Measurements from ENCODE around the gene SMCR8.
"Not testable (repeated sequence)": the region's sequence is repeated elsewhere in the genome, so short reads cannot be mapped to it uniquely, and the experiment has no call there.

SMCR8 gene

GRCh38 chr17:18281788-18282187 is 33.3 kb upstream of the SMCR8 start:
- peaks cover 69% of the 10 kb centered on the region for H3K36me3 ChIP-seq (ENCODE audit: control insufficient read depth, insufficient read depth, low read length)
- H3K27me3 ChIP-seq (ENCODE audit: control insufficient read depth, insufficient read depth, low read length, poor library complexity, severe bottlenecking): no peaks in the 10 kb centered on the region
- no peaks in the 10 kb centered on the region for H3K4me1 ChIP-seq (ENCODE audit: control insufficient read depth, insufficient read depth, low read length)
- H3K4me3 ChIP-seq (ENCODE audit: insufficient read depth, low read depth, low read length): no peak overlapping the region
- H3K9me3 ChIP-seq (ENCODE audit: control insufficient read depth, low read length): no peaks in the 10 kb centered on the region
- no peak overlapping the region for H3K27ac ChIP-seq (ENCODE audit: insufficient read depth, low read depth, low read length, poor library complexity, severe bottlenecking)
- WGBS, 2 experiments: 95 to 97% methylated on average over 6 of the region's 6 CpGs

GRCh38 chr17:18285296-18285695 is 29.8 kb upstream of the SMCR8 start:
- Histone ChIP-seq H3K4me1 (ENCODE audit: control insufficient read depth, insufficient read depth, low read length) (no peaks in the 10 kb centered on the region), H3K4me3 (ENCODE audit: insufficient read depth, low read depth, low read length) (no peak overlapping the region), H3K9me3 (ENCODE audit: control insufficient read depth, low read length) (no peaks in the 10 kb centered on the region), H3K27ac (ENCODE audit: insufficient read depth, low read depth, low read length, poor library complexity, severe bottlenecking) (no peak overlapping the region), H3K27me3 (ENCODE audit: control insufficient read depth, insufficient read depth, low read length, poor library complexity, severe bottlenecking) (no peaks in the 10 kb centered on the region), H3K36me3 (ENCODE audit: control insufficient read depth, insufficient read depth, low read length) (peaks cover 77% of the 10 kb centered on the region)
- 93 to 95% methylated on average over 11 of the region's 11 CpGs for WGBS, 2 experiments

DNA sequence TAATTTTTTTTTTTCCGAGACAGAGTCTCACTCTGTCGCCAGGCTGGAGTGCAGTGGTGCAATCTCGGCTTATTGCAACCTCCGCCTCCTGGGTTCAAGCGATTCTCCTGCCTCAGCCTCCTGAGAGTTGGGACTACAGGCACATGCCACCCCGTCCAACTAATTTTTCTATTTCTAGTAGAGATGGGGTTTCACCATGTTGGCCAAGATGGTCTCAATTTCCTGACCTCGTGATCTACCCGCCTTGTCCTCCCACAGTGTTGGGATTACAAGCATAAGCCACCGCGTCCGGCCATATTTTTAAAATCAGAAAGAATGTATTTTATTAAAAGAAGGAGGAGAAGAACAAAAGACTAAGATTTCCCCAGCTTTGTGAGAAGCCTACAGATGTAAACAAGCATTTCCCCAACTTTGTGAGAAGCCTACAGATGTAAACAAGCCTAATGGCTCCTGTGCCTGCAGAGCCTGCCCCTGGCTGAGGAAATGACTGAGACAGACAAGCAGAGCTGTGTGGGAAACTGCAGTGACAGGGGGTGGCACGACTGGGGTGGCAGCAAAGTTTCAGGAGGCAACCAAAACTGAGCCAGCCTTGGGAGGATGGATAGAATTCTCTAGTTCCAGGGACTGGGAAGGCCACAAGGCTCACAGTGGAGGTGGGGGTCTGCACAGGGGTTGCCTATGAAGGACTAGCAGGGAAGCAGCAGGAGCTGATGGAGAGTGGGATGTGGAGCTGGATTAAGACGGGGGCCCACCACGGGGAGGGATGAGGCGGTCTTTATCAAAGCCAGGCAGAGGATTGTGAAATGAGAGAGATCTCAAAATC is 23.2 kb upstream of the SMCR8 start:
- no peak overlapping the region for H3K4me3 ChIP-seq (ENCODE audit: insufficient read depth, low read depth, low read length)
- no peaks in the 10 kb centered on the region for H3K9me3 ChIP-seq (ENCODE audit: control insufficient read depth, low read length)
- no peaks in the 10 kb centered on the region for H3K27me3 ChIP-seq (ENCODE audit: control insufficient read depth, insufficient read depth, low read length, poor library complexity, severe bottlenecking)
- no peak overlapping the region for H3K27ac ChIP-seq (ENCODE audit: insufficient read depth, low read depth, low read length, poor library complexity, severe bottlenecking)
- WGBS, 2 experiments: 94 to 97% methylated on average over 15 of the region's 15 CpGs
- H3K36me3 ChIP-seq (ENCODE audit: control insufficient read depth, insufficient read depth, low read length): peaks cover 57% of the 10 kb centered on the region
- no peaks in the 10 kb centered on the region for H3K4me1 ChIP-seq (ENCODE audit: control insufficient read depth, insufficient read depth, low read length)

GRCh38 chr17:18298061-18298460 is 17.0 kb upstream of the SMCR8 start:
- not testable (repeated sequence) for H3K4me3 ChIP-seq (ENCODE audit: insufficient read depth, low read depth, low read length); H3K9me3 ChIP-seq (ENCODE audit: control insufficient read depth, low read length); H3K27ac ChIP-seq (ENCODE audit: insufficient read depth, low read depth, low read length, poor library complexity, severe bottlenecking); H3K27me3 ChIP-seq (ENCODE audit: control insufficient read depth, insufficient read depth, low read length, poor library complexity, severe bottlenecking); H3K4me1 ChIP-seq (ENCODE audit: control insufficient read depth, insufficient read depth, low read length)
- 96 to 98% methylated on average over 24 of the region's 30 CpGs for WGBS, 2 experiments
- peaks cover 47% of the 10 kb centered on the region for H3K36me3 ChIP-seq (ENCODE audit: control insufficient read depth, insufficient read depth, low read length)

GRCh38 chr17:18300725-18301480 is 14.2 kb upstream of the SMCR8 start:
- WGBS, 2 experiments: 95% methylated on average over 8 of the region's 8 CpGs

GRCh38 chr17:18303206-18303605 is 11.9 kb upstream of the SMCR8 start:
- not testable (repeated sequence) for H3K27ac ChIP-seq (ENCODE audit: insufficient read depth, low read depth, low read length, poor library complexity, severe bottlenecking); H3K9me3 ChIP-seq (ENCODE audit: control insufficient read depth, low read length); H3K4me1 ChIP-seq (ENCODE audit: control insufficient read depth, insufficient read depth, low read length); H3K4me3 ChIP-seq (ENCODE audit: insufficient read depth, low read depth, low read length); H3K27me3 ChIP-seq (ENCODE audit: control insufficient read depth, insufficient read depth, low read length, poor library complexity, severe bottlenecking)
- H3K36me3 ChIP-seq (ENCODE audit: control insufficient read depth, insufficient read depth, low read length): peaks cover 56% of the 10 kb centered on the region
- WGBS, 2 experiments: 97 to 98% methylated on average over 13 of the region's 13 CpGs

More at GRCh38 chr17:18300725-18301480, 14.2 kb upstream of the SMCR8 start:
- no peaks in the 10 kb centered on the region for H3K27me3 ChIP-seq (ENCODE audit: control insufficient read depth, insufficient read depth, low read length, poor library complexity, severe bottlenecking)
- H3K27ac ChIP-seq (ENCODE audit: insufficient read depth, low read depth, low read length, poor library complexity, severe bottlenecking): no peak overlapping the region
- H3K4me3 ChIP-seq (ENCODE audit: insufficient read depth, low read depth, low read length): no peak overlapping the region
- no peaks in the 10 kb centered on the region for H3K9me3 ChIP-seq (ENCODE audit: control insufficient read depth, low read length)
- H3K4me1 ChIP-seq (ENCODE audit: control insufficient read depth, insufficient read depth, low read length): no peaks in the 10 kb centered on the region
- peaks cover 44% of the 10 kb centered on the region for H3K36me3 ChIP-seq (ENCODE audit: control insufficient read depth, insufficient read depth, low read length)

GRCh38 chr17:18309202-18309601 is 5.9 kb upstream of the SMCR8 start:
- Histone ChIP-seq H3K4me3 (ENCODE audit: insufficient read depth, low read depth, low read length) (no peak overlapping the region), H3K4me1 (ENCODE audit: control insufficient read depth, insufficient read depth, low read length) (peaks cover 16% of the 10 kb centered on the region), H3K9me3 (ENCODE audit: control insufficient read depth, low read length) (no peaks in the 10 kb centered on the region), H3K27ac (ENCODE audit: insufficient read depth, low read depth, low read length, poor library complexity, severe bottlenecking) (no peak overlapping the region), H3K27me3 (ENCODE audit: control insufficient read depth, insufficient read depth, low read length, poor library complexity, severe bottlenecking) (no peaks in the 10 kb centered on the region), H3K36me3 (ENCODE audit: control insufficient read depth, insufficient read depth, low read length) (peaks cover 38% of the 10 kb centered on the region)
- 91 to 96% methylated on average over 4 of the region's 4 CpGs for WGBS, 2 experiments

DNA sequence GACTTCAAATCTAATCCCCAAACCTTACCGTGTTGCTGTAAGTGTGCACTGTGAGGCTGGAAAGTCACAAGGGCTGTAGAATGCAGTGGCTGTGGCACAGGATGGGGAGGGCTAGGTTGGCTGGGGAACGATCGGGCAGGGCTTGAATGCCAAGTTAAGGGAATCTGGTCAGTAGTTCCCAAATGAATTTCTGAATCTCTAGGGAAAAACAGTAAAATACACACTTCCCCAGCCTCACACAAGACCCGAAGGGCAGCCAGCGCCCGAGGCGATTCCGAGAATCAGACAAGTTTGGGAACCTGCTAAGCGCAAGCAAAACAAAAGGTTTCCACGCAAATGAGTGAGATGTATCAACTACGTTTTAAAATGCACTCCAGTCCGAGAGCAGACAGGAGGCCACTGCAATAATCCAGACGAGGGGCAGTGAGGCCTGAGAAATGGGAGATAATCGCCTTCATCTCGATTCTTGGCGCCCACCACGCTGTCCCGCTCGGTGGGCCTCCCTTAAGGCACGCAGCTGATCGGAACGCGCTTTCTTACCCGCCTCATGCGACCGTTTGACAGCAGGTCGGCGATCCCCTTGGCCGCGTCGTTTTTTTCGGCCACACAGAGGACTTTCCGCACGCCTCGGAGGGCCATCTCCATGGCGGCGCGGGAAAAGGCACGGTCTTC is 898 bp upstream of the SMCR8 start:
- H3K27ac ChIP-seq (ENCODE audit: insufficient read depth, low read depth, low read length, poor library complexity, severe bottlenecking): peak overlapping the region; percentile 79
- H3K36me3 ChIP-seq (ENCODE audit: control insufficient read depth, insufficient read depth, low read length): peaks cover 19% of the 10 kb centered on the region
- 1% methylated on average over 39 of the region's 39 CpGs for WGBS, 2 experiments
- H3K9me3 ChIP-seq (ENCODE audit: control insufficient read depth, low read length): no peaks in the 10 kb centered on the region
- peaks cover 23% of the 10 kb centered on the region for H3K4me1 ChIP-seq (ENCODE audit: control insufficient read depth, insufficient read depth, low read length)
- H3K4me3 ChIP-seq (ENCODE audit: insufficient read depth, low read depth, low read length): peak overlapping the region; percentile 95
- no peaks in the 10 kb centered on the region for H3K27me3 ChIP-seq (ENCODE audit: control insufficient read depth, insufficient read depth, low read length, poor library complexity, severe bottlenecking)

GRCh38 chr17:18315562-18315922 is 449 bp downstream of the SMCR8 start:
- Histone ChIP-seq H3K4me1 (ENCODE audit: control insufficient read depth, insufficient read depth, low read length) (peaks cover 23% of the 10 kb centered on the region), H3K27me3 (ENCODE audit: control insufficient read depth, insufficient read depth, low read length, poor library complexity, severe bottlenecking) (no peaks in the 10 kb centered on the region), H3K27ac (ENCODE audit: insufficient read depth, low read depth, low read length, poor library complexity, severe bottlenecking) (peak overlapping the region; percentile 79), H3K4me3 (ENCODE audit: insufficient read depth, low read depth, low read length) (peak overlapping the region; percentile 95), H3K36me3 (ENCODE audit: control insufficient read depth, insufficient read depth, low read length) (peaks cover 12% of the 10 kb centered on the region), H3K9me3 (ENCODE audit: control insufficient read depth, low read length) (no peaks in the 10 kb centered on the region)
- 12 to 14% methylated on average over 18 of the region's 18 CpGs for WGBS, 2 experiments

GRCh38 chr17:18315961-18316360 is 868 bp downstream of the SMCR8 start:
- H3K36me3 ChIP-seq (ENCODE audit: control insufficient read depth, insufficient read depth, low read length): peaks cover 12% of the 10 kb centered on the region
- H3K4me3 ChIP-seq (ENCODE audit: insufficient read depth, low read depth, low read length): peak overlapping the region; percentile 95
- 79 to 80% methylated on average over 11 of the region's 11 CpGs for whole genome bisulfite sequencing, 2 experiments
- H3K27me3 ChIP-seq (ENCODE audit: control insufficient read depth, insufficient read depth, low read length, poor library complexity, severe bottlenecking): no peaks in the 10 kb centered on the region
- H3K4me1 ChIP-seq (ENCODE audit: control insufficient read depth, insufficient read depth, low read length): peaks cover 23% of the 10 kb centered on the region
- no peak overlapping the region for H3K27ac ChIP-seq (ENCODE audit: insufficient read depth, low read depth, low read length, poor library complexity, severe bottlenecking)
- no peaks in the 10 kb centered on the region for H3K9me3 ChIP-seq (ENCODE audit: control insufficient read depth, low read length)

All from ectodermal cell (in vitro differentiated cells).